ENCODE measurements around the gene COL6A1. TPM values are rescaled to one million over a fixed set of nuclear protein-coding genes. Genes with fewer than 3 reads are reported as not detected.

COL6A1 gene
- total RNA-seq, 1 donor from 2014 or later = 148 TPM

- H3K4me1 ChIP-seq = peaks cover 7% of the 10 kb centered on the region
- no peak for TF ChIP-seq CTCF (IDR thresholded peaks at IDR 0.05)
- no peaks in the 10 kb centered on the region for H3K36me3 ChIP-seq
- H3K4me3 ChIP-seq = no peak overlapping the region
- intact Hi-C loops (cut with DNase I) = no loop called here
- H3K27me3 ChIP-seq (ENCODE audit: low read depth) = no peaks in the 10 kb centered on the region
- no peak overlapping the region for H3K27ac ChIP-seq
- no peak for ATAC-seq
- H3K9me3 ChIP-seq = peaks cover 8% of the 10 kb centered on the region
- DNase-seq = no peak
These were observed 50.5 kb downstream of the COL6A1 start for GRCh38 chr21:46032100-46032499.

- ATAC-seq (no peak), DNase-seq (no peak)
- H3K27me3 ChIP-seq (ENCODE audit: low read depth) = no peaks in the 10 kb centered on the region
- no peak overlapping the region for H3K27ac ChIP-seq
- no peak for TF ChIP-seq CTCF (IDR thresholded peaks at IDR 0.05)
- H3K36me3 ChIP-seq = no peaks in the 10 kb centered on the region
- intact Hi-C loops (cut with DNase I) = no loop called here
- H3K4me3 ChIP-seq = no peak overlapping the region
- peaks cover 7% of the 10 kb centered on the region for H3K4me1 ChIP-seq
- H3K9me3 ChIP-seq = peaks cover 8% of the 10 kb centered on the region
These were observed 52.1 kb downstream of the COL6A1 start for GRCh38 chr21:46033410-46034400.

- no peak for TF ChIP-seq CTCF (IDR thresholded peaks at IDR 0.05)
- Histone ChIP-seq H3K4me1 (peaks cover 7% of the 10 kb centered on the region), H3K27ac (peak overlapping the region; percentile 71), H3K27me3 (ENCODE audit: low read depth) (no peaks in the 10 kb centered on the region), H3K36me3 (no peaks in the 10 kb centered on the region), H3K4me3 (no peak overlapping the region), H3K9me3 (no peaks in the 10 kb centered on the region)
- peak; percentile 50 to 73 for ATAC-seq
- DNase-seq = no peak
- intact Hi-C loops (cut with DNase I) = no loop called here
These were observed 54.5 kb downstream of the COL6A1 start for GRCh38 chr21:46035809-46036695.

- ATAC-seq = peak; percentile 5 to 9
- intact Hi-C loops (cut with DNase I) = no loop called here
These were observed 55.2 kb downstream of the COL6A1 start for GRCh38 chr21:46036696-46037330.

More at GRCh38 chr21:46036696-46037330, 55.2 kb downstream of the COL6A1 start:
- Histone ChIP-seq H3K27ac (peak overlapping the region; percentile 71), H3K4me1 (peaks cover 7% of the 10 kb centered on the region), H3K9me3 (no peaks in the 10 kb centered on the region), H3K4me3 (no peak overlapping the region), H3K36me3 (no peaks in the 10 kb centered on the region), H3K27me3 (ENCODE audit: low read depth) (no peaks in the 10 kb centered on the region)
- DNase-seq = no peak
- TF ChIP-seq CTCF (IDR thresholded peaks at IDR 0.05) = no peak

Measured in lower lobe of right lung (tissue), 2 donors.